Naive B cell (primary cell): ENCODE results near the gene MUC6. TPM values are rescaled to one million over a fixed set of nuclear protein-coding genes. Genes with fewer than 3 reads are reported as not detected.

Source experiments
- ATAC-seq, 2 donors: fragments of 150-1000 bp; cut with Tn5 transposase; 2 replicates each; pipeline ENCODE4 v1.10.0; 2021; ENCODE audit warnings: low read depth in 2 of 2, mild to moderate bottlenecking in 2 of 2, moderate library complexity in 2 of 2
- DNase-seq: peaks from one replicate; pipeline ENCODE4 v3.0.0; 2022
- H3K27ac Mint-ChIP-seq, 6 donors: one replicate each; pipeline ENCODE4 v1.8.0; 2020 to 2022; ENCODE audit warnings: mild to moderate bottlenecking in 6 of 6, mixed read lengths in 6 of 6, moderate library complexity in 5 of 6, inconsistent platforms in 2 of 6
- H3K27me3 Mint-ChIP-seq, 3 donors: one replicate each; pipeline ENCODE4 v1.8.0; 2021 to 2022; ENCODE audit warnings: mixed read lengths in 3 of 3, mild to moderate bottlenecking in 1 of 3
- H3K36me3 Mint-ChIP-seq, 2 donors: one replicate each; pipeline ENCODE4 v1.8.0; 2020 to 2022; ENCODE audit warnings: mixed read lengths in 2 of 2, inconsistent platforms in 1 of 2, mild to moderate bottlenecking in 1 of 2
- H3K4me1 Mint-ChIP-seq, 3 donors: one replicate each; pipeline ENCODE4 v1.8.0; 2020 to 2022; ENCODE audit warnings: mixed read lengths in 3 of 3, inconsistent platforms in 1 of 3, mild to moderate bottlenecking in 1 of 3, moderate library complexity in 1 of 3
- H3K4me3 Mint-ChIP-seq, 8 donors: one replicate each; pipeline ENCODE4 v1.8.0; 2020 to 2022; ENCODE audit warnings: mild to moderate bottlenecking in 8 of 8, mixed read lengths in 8 of 8, moderate library complexity in 8 of 8, inconsistent platforms in 2 of 8
- H3K9me3 Mint-ChIP-seq, 7 donors: one replicate each; pipeline ENCODE4 v1.8.0; 2020 to 2022; ENCODE audit warnings: mixed read lengths in 7 of 7, mild to moderate bottlenecking in 5 of 7, inconsistent platforms in 2 of 7, moderate library complexity in 1 of 7
- polyA plus RNA-seq, 6 donors: library from polyadenylated mRNA; unstranded; fragments of 300-500 nt; fragmentation: Illumina TruSeq; gene quantifications; one replicate each; pipeline ENCODE4 v1.2.3, GENCODE V29; 2021; ENCODE audit warnings: low read depth in 6 of 6

Gene MUC6
- polyA plus RNA-seq, 6 donors from 2014 or later: 0.04 TPM; not detected in 5

GRCh38 chr11:1041471-1041870, 5.0 kb upstream of the MUC6 start:
- Mint-ChIP-seq H3K27ac (no peak overlapping the region), H3K4me3 (no peak overlapping the region), H3K4me1 (no peaks in the 10 kb centered on the region), H3K36me3 (no peaks in the 10 kb centered on the region), H3K27me3 (peaks cover 2 to 21% (median 9%) of the 10 kb centered on the region in 3 donors), H3K9me3 (peaks cover 0 to 5% (median 0%) of the 10 kb centered on the region in 7 donors)
- ATAC-seq (no peak), DNase-seq (no peak)

- peaks cover 0 to 18% (median 9%) of the 10 kb centered on the region in 3 donors for H3K27me3 Mint-ChIP-seq
- ATAC-seq (no peak), DNase-seq (no peak)
- no peaks in the 10 kb centered on the region for H3K4me1 Mint-ChIP-seq
- H3K36me3 Mint-ChIP-seq: no peaks in the 10 kb centered on the region
- peaks cover 0 to 5% (median 0%) of the 10 kb centered on the region in 7 donors for H3K9me3 Mint-ChIP-seq
- no peak overlapping the region for H3K4me3 Mint-ChIP-seq
- H3K27ac Mint-ChIP-seq: no peak overlapping the region
These were observed 4.6 kb upstream of the MUC6 start for GRCh38 chr11:1041149-1041467.

GRCh38 chr11:1040428-1041148, 4.1 kb upstream of the MUC6 start:
- Mint-ChIP-seq H3K36me3 (no peaks in the 10 kb centered on the region), H3K27me3 (peaks cover 0 to 16% (median 9%) of the 10 kb centered on the region in 3 donors), H3K27ac (no peak overlapping the region), H3K9me3 (peaks cover 0 to 5% (median 0%) of the 10 kb centered on the region in 7 donors), H3K4me1 (no peaks in the 10 kb centered on the region), H3K4me3 (no peak overlapping the region)
- no peak for DNase-seq
- no peak for ATAC-seq

GRCh38 chr11:1039481-1040427, 3.2 kb upstream of the MUC6 start:
- H3K27me3 Mint-ChIP-seq: peaks cover 0 to 12% (median 6%) of the 10 kb centered on the region in 3 donors
- H3K4me3 Mint-ChIP-seq: no peak overlapping the region
- no peak for ATAC-seq
- H3K36me3 Mint-ChIP-seq: no peaks in the 10 kb centered on the region
- no peak for DNase-seq
- no peaks in the 10 kb centered on the region for H3K4me1 Mint-ChIP-seq
- H3K27ac Mint-ChIP-seq: no peak overlapping the region
- peaks cover 0 to 2% (median 0%) of the 10 kb centered on the region in 7 donors for H3K9me3 Mint-ChIP-seq

GRCh38 chr11:1038921-1039320, 2.4 kb upstream of the MUC6 start:
- no peak for ATAC-seq
- Mint-ChIP-seq H3K27ac (no peak overlapping the region), H3K4me3 (peak overlapping the region in 1 of 8 donors; percentile 43), H3K4me1 (no peaks in the 10 kb centered on the region), H3K27me3 (peaks cover 0 to 3% (median 2%) of the 10 kb centered on the region in 3 donors), H3K9me3 (peaks cover 0 to 2% (median 0%) of the 10 kb centered on the region in 7 donors), H3K36me3 (no peaks in the 10 kb centered on the region)
- no peak for DNase-seq

- Mint-ChIP-seq H3K36me3 (no peaks in the 10 kb centered on the region), H3K9me3 (peaks cover 0 to 2% (median 0%) of the 10 kb centered on the region in 7 donors), H3K27me3 (no peaks in the 10 kb centered on the region), H3K27ac (peak overlapping the region in 2 of 6 donors; percentile 49 to 52), H3K4me1 (no peaks in the 10 kb centered on the region), H3K4me3 (no peak overlapping the region)
- ATAC-seq (no peak), DNase-seq (no peak)
These were observed 1.8 kb upstream of the MUC6 start for GRCh38 chr11:1038361-1038760.

- ATAC-seq: no peak
- DNase-seq: no peak
- Mint-ChIP-seq H3K4me1 (peaks cover 0 to under 1% (median 0%) of the 10 kb centered on the region in 3 donors), H3K27me3 (no peaks in the 10 kb centered on the region), H3K36me3 (no peaks in the 10 kb centered on the region), H3K9me3 (peaks cover 0 to 2% (median 0%) of the 10 kb centered on the region in 7 donors), H3K27ac (no peak overlapping the region), H3K4me3 (no peak overlapping the region)
These were observed 1.1 kb upstream of the MUC6 start for GRCh38 chr11:1037506-1038055.

- no peaks in the 10 kb centered on the region for H3K27me3 Mint-ChIP-seq
- H3K4me1 Mint-ChIP-seq: peaks cover 0 to 6% (median 0%) of the 10 kb centered on the region in 3 donors
- no peak overlapping the region for H3K4me3 Mint-ChIP-seq
- H3K36me3 Mint-ChIP-seq: no peaks in the 10 kb centered on the region
- H3K27ac Mint-ChIP-seq: no peak overlapping the region
- H3K9me3 Mint-ChIP-seq: peaks cover 0 to 8% (median 0%) of the 10 kb centered on the region in 7 donors
- no peak for ATAC-seq
- no peak for DNase-seq
These were observed 413 bp upstream of the MUC6 start for GRCh38 chr11:1036931-1037330.

- H3K4me3 Mint-ChIP-seq: no peak overlapping the region
- H3K4me1 Mint-ChIP-seq: peaks cover 0 to 6% (median 0%) of the 10 kb centered on the region in 3 donors
- H3K9me3 Mint-ChIP-seq: peaks cover 0 to 8% (median 0%) of the 10 kb centered on the region in 7 donors
- ATAC-seq: no peak
- H3K36me3 Mint-ChIP-seq: no peaks in the 10 kb centered on the region
- no peak overlapping the region for H3K27ac Mint-ChIP-seq
- no peak for DNase-seq
- no peaks in the 10 kb centered on the region for H3K27me3 Mint-ChIP-seq
These were observed 788 bp downstream of the MUC6 start for GRCh38 chr11:1035577-1036283.

- H3K36me3 Mint-ChIP-seq: no peaks in the 10 kb centered on the region
- no peaks in the 10 kb centered on the region for H3K27me3 Mint-ChIP-seq
- H3K9me3 Mint-ChIP-seq: peaks cover 0 to 8% (median 0%) of the 10 kb centered on the region in 7 donors
- no peak overlapping the region for H3K4me3 Mint-ChIP-seq
- H3K27ac Mint-ChIP-seq: peak overlapping the region in 1 of 6 donors; percentile 36
- H3K4me1 Mint-ChIP-seq: peaks cover 0 to 6% (median 0%) of the 10 kb centered on the region in 3 donors
- ATAC-seq: no peak
- no peak for DNase-seq
These were observed 1.8 kb downstream of the MUC6 start for GRCh38 chr11:1034456-1035295.

- no peak overlapping the region for H3K27ac Mint-ChIP-seq
- no peak overlapping the region for H3K4me3 Mint-ChIP-seq
These were observed 2.5 kb downstream of the MUC6 start for GRCh38 chr11:1034001-1034400.

GRCh38 chr11:1033016-1033798, 3.3 kb downstream of the MUC6 start:
- DNase-seq (no peak), ATAC-seq (no peak)
- Mint-ChIP-seq H3K4me3 (no peak overlapping the region), H3K9me3 (peaks cover 0 to 8% (median 0%) of the 10 kb centered on the region in 7 donors), H3K27me3 (no peaks in the 10 kb centered on the region), H3K4me1 (peaks cover 0 to 6% (median 0%) of the 10 kb centered on the region in 3 donors), H3K27ac (peak overlapping the region in 1 of 6 donors; percentile 19), H3K36me3 (no peaks in the 10 kb centered on the region)

More at GRCh38 chr11:1034001-1034400, 2.5 kb downstream of the MUC6 start:
- H3K36me3 Mint-ChIP-seq: no peaks in the 10 kb centered on the region
- peaks cover 0 to 6% (median 0%) of the 10 kb centered on the region in 3 donors for H3K4me1 Mint-ChIP-seq
- ATAC-seq (no peak), DNase-seq (no peak)
- peaks cover 0 to 8% (median 0%) of the 10 kb centered on the region in 7 donors for H3K9me3 Mint-ChIP-seq
- H3K27me3 Mint-ChIP-seq: no peaks in the 10 kb centered on the region
